ENCODE data around the gene PIM2. TPM values are rescaled to one million over a fixed set of nuclear protein-coding genes. Genes with fewer than 3 reads are reported as not detected.
"Not testable (repeated sequence)": the region's sequence is repeated elsewhere in the genome, so short reads cannot be mapped to it uniquely, and the experiment has no call there.

PIM2 gene
- total RNA-seq, 1 donor from 2014 or later: 11.5 TPM

DNA sequence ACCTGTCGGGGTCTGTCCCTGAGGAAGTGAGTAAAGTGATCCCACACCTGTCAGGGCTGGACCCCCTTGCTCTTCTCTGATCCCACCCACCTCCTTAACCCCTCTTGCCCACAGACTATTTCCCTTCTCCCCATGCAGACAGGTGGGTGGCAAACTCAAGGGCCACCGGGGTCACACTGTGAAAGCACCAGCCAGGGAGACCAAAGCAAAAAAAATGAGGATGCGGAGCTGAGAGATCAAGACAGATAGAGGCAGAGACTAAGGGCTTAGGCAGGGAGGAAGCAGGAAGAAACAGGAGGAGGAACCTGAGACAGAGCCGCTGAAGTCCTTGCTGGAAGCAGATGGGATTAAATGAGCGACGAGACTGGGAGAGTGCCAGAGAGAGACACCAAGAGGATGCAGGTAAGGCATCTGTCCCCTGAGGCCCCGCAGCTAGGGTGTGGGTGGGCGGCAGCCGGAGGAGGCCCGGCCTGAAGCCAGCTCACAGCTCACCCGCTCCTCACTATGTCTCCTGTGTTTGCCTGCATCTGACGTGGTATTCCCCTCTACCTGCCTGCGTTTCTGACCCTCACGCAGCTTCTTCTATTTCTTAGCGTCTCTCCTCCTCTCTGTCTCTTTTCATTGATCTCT lies 28.4 kb downstream of the PIM2 start:
- intact Hi-C loops (cut with DNase I): no loop called here
- peak overlapping the region; percentile 61 to 69 for H3K4me3 ChIP-seq
- DNase-seq (ENCODE audit: extremely low spot score in 2 of 2): no peak

DNA sequence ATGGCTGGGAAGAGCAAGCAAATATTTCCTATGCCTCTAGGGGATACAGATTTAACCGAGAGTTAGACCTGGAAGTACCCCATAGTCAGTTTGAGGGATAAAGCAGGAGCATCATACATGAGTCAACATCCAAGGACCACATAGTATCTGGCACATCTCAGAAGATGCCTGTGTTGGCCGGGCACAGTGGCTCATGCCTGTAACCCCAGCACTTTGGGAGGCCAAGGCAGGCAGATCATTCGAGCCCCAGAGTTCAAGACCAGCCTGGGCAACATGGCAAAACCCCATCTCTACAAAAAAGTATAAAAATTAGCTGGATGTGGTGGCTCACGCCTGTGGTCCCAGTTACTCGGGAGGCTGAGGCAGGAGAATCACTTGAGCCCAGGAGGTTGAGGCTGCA lies 32.2 kb downstream of the PIM2 start:
- H3K9me3 ChIP-seq; H3K4me1 ChIP-seq; H3K27ac ChIP-seq; H3K4me3 ChIP-seq; H3K36me3 ChIP-seq; intact Hi-C loops (cut with DNase I); H3K27me3 ChIP-seq; DNase-seq (ENCODE audit: extremely low spot score in 2 of 2): not testable (repeated sequence)

More for the DNA sequence above, 28.4 kb downstream of the PIM2 start:
- Histone ChIP-seq H3K4me1 (peaks cover 5% of the 10 kb centered on the region), H3K27ac (peak overlapping the region; percentile 82), H3K27me3 (no peaks in the 10 kb centered on the region), H3K36me3 (no peaks in the 10 kb centered on the region), H3K9me3 (no peaks in the 10 kb centered on the region)
- TF ChIP-seq POLR2A (IDR thresholded peaks at IDR 0.05) (no peak), POLR2AphosphoS5 (IDR thresholded peaks at IDR 0.05; ENCODE audit: insufficient read depth in 1 of 2, low read depth in 1 of 2) (no peak)
- TF ChIP-seq, protein P1, sequence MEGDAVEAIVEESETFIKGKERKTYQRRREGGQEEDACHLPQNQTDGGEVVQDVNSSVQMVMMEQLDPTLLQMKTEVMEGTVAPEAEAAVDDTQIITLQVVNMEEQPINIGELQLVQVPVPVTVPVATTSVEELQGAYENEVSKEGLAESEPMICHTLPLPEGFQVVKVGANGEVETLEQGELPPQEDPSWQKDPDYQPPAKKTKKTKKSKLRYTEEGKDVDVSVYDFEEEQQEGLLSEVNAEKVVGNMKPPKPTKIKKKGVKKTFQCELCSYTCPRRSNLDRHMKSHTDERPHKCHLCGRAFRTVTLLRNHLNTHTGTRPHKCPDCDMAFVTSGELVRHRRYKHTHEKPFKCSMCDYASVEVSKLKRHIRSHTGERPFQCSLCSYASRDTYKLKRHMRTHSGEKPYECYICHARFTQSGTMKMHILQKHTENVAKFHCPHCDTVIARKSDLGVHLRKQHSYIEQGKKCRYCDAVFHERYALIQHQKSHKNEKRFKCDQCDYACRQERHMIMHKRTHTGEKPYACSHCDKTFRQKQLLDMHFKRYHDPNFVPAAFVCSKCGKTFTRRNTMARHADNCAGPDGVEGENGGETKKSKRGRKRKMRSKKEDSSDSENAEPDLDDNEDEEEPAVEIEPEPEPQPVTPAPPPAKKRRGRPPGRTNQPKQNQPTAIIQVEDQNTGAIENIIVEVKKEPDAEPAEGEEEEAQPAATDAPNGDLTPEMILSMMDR (IDR thresholded peaks at IDR 0.05): no peak

DNA sequence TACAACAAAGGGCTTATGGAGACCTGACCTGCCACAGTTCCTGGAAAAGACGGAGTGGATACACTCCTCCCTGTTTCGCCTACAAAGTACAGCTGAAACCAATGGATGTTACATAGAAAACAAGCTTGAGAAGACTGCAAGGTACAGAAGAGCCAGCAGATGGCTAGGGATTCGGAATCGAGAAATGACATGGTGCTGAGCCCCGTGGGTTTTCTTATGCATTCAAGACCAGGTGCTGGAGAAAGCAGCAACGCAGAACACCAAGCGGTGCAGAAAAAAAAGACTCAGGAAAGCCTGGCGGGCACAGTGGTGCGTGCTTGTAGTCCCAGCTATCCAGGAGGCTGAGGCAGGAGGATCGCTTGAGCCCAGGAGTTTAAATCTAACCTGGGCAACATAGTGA lies 35.1 kb downstream of the PIM2 start:
- Histone ChIP-seq H3K4me3 (no peak overlapping the region), H3K27me3 (no peaks in the 10 kb centered on the region), H3K4me1 (no peaks in the 10 kb centered on the region), H3K36me3 (no peaks in the 10 kb centered on the region), H3K27ac (no peak overlapping the region), H3K9me3 (no peaks in the 10 kb centered on the region)
- DNase-seq (ENCODE audit: extremely low spot score in 2 of 2): no peak
- TF ChIP-seq, protein P1 (IDR thresholded peaks at IDR 0.05): no peak
- no peak for TF ChIP-seq POLR2AphosphoS5 (IDR thresholded peaks at IDR 0.05; ENCODE audit: insufficient read depth in 1 of 2, low read depth in 1 of 2)
- TF ChIP-seq POLR2A (IDR thresholded peaks at IDR 0.05): no peak
- intact Hi-C loops (cut with DNase I): no loop called here

DNA sequence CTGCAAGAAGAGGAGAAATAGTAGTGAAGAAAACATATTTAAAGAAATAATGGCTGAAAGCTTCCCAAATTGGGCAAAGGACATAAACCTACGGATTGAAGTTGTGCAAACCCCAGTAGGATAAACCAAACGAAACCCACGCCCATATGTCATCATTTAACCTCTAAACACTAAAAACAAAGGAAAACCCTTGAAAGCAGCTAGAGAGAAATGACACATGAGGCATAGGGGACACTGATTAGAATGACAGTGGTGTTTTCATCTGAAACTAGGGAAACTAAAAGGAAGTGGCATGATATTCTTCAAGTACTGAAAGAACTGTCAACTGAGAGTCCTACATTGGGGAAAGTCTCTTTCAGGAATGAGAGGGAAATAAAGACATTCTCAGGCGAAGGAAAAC lies 41.9 kb downstream of the PIM2 start:
- DNase-seq (ENCODE audit: extremely low spot score in 2 of 2); intact Hi-C loops (cut with DNase I); H3K4me3 ChIP-seq: not testable (repeated sequence)

DNA sequence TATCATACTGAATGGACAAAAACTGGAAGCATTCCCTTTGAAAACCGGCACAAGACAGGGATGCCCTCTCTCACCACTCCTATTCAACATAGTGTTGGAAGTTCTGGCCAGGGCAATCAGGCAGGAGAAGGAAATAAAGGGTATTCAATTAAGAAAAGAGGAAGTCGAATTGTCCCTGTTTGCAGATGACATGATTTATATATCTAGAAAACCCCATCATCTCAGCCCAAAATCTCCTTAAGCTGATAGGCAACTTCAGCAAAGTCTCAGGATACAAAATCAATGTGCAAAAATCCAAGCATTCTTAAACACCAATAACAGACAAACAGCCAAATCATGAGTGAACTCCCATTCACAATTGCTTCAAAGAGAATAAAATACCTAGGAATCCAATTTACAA lies 46.8 kb downstream of the PIM2 start:
- intact Hi-C loops (cut with DNase I); H3K4me3 ChIP-seq; H3K27me3 ChIP-seq; H3K27ac ChIP-seq; H3K36me3 ChIP-seq; H3K9me3 ChIP-seq; H3K4me1 ChIP-seq; DNase-seq (ENCODE audit: extremely low spot score in 2 of 2): not testable (repeated sequence)

More for the DNA sequence above, 41.9 kb downstream of the PIM2 start:
- H3K36me3 ChIP-seq, H3K4me1 ChIP-seq, H3K9me3 ChIP-seq, H3K27ac ChIP-seq, H3K27me3 ChIP-seq: not testable (repeated sequence)

DNA sequence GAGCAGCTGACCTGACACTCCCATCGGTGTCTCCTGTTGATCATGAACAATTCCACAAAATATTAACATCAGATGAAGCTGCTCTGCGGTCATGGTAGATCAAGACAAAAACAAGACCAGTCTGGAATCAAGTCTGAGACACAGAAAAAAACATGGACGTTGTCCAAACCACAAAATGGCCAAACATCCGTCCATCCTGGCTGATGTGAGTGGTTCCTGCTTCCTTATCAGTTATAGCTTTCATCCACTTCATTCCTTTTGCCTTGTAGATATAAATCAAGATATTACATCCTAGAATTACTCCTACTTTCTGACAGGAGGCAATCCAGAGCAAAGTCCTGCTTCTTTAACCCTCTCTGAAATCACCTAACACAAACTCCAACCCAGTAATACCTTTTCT lies 54.6 kb downstream of the PIM2 start:
- TF ChIP-seq POLR2AphosphoS5 (IDR thresholded peaks at IDR 0.05; ENCODE audit: insufficient read depth in 1 of 2, low read depth in 1 of 2) (no peak), POLR2A (IDR thresholded peaks at IDR 0.05) (no peak)
- TF ChIP-seq, protein P1 (IDR thresholded peaks at IDR 0.05): no peak
- H3K4me1 ChIP-seq: no peaks in the 10 kb centered on the region
- H3K9me3 ChIP-seq: no peaks in the 10 kb centered on the region
- H3K4me3 ChIP-seq: no peak overlapping the region
- no peak overlapping the region for H3K27ac ChIP-seq
- H3K27me3 ChIP-seq: no peaks in the 10 kb centered on the region
- intact Hi-C loops (cut with DNase I): no loop called here
- no peaks in the 10 kb centered on the region for H3K36me3 ChIP-seq
- DNase-seq (ENCODE audit: extremely low spot score in 2 of 2): no peak

Small RNA genes within 50 kb of the gene (small RNA-seq; reads per million reads assigned to genes)
- not detected for gene RNU6-722P

Other genes starting within 250 kb of the PIM2 start
- gene WAS, start 235.2 kb downstream of the PIM2 start, total RNA-seq: 4.4 TPM
- gene SUV39H1, start 222.3 kb downstream of the PIM2 start, total RNA-seq: 2.2 TPM
- gene GLOD5, start 157.3 kb downstream of the PIM2 start, total RNA-seq: not detected
- 1.2 TPM for gene GATA1, start 132.4 kb downstream of the PIM2 start, total RNA-seq
- gene HDAC6, start 117.0 kb downstream of the PIM2 start, total RNA-seq: 67.8 TPM
- gene ERAS, start 92.5 kb downstream of the PIM2 start, total RNA-seq: not detected
- gene PCSK1N, start 83.4 kb downstream of the PIM2 start, total RNA-seq: 15.0 TPM
- 43.5 TPM for gene TIMM17B, start 21.3 kb downstream of the PIM2 start, total RNA-seq
- gene PQBP1, start 21.1 kb downstream of the PIM2 start, total RNA-seq: 67.5 TPM
- gene SLC35A2, start 7.4 kb downstream of the PIM2 start, total RNA-seq: 7.1 TPM
- 44.7 TPM for gene OTUD5, start 38.6 kb upstream of the PIM2 start, total RNA-seq
- gene KCND1, start 52.8 kb upstream of the PIM2 start, total RNA-seq: 2.0 TPM
- gene GRIPAP1, start 83.2 kb upstream of the PIM2 start, total RNA-seq: 27.5 TPM
- gene TFE3, start 124.3 kb upstream of the PIM2 start, total RNA-seq: 87.4 TPM
- 8.6 TPM for gene CCDC120, start 140.0 kb upstream of the PIM2 start, total RNA-seq
- 24.1 TPM for gene PRAF2, start 155.0 kb upstream of the PIM2 start, total RNA-seq
- 72.7 TPM for gene WDR45, start 160.9 kb upstream of the PIM2 start, total RNA-seq
- 17.7 TPM for gene GPKOW, start 204.7 kb upstream of the PIM2 start, total RNA-seq
- gene MAGIX, start 243.7 kb upstream of the PIM2 start, total RNA-seq: 2.2 TPM